GM23338 (cell line): ENCODE results near the gene HACE1. TPM values are rescaled to one million over a fixed set of nuclear protein-coding genes. Genes with fewer than 3 reads are reported as not detected.

Experiments used
- ATAC-seq: fragments of 200-7000 bp; cut with Tn5 transposase; 3 replicates; pipeline ENCODE4 v1.9.1; 2020
- DNase-seq: peaks from one replicate; pipeline ENCODE4 v3.0.0-alpha.2; 2015; ENCODE audit warnings: low spot score
- H2AFZ ChIP-seq: fragments of 200-600 bp; sonication (generic); 2 replicates; pipeline ENCODE4 v1.8.0; 2016; ENCODE audit warnings: antibody characterized with exemption, mild to moderate bottlenecking, moderate library complexity
- H3F3A ChIP-seq: fragments of 200-600 bp; sonication (generic); replicated peaks from 2 replicates; pipeline ENCODE4 v1.8.0; 2017; ENCODE audit warnings: antibody characterized with exemption, mixed run types, low read depth
- H3K27ac ChIP-seq: fragments of 200-600 bp; sonication (generic); 2 replicates; pipeline ENCODE4 v1.6.1; 2016; ENCODE audit warnings: low read depth
- H3K27me3 ChIP-seq: fragments of 200-600 bp; sonication (generic); 2 replicates; pipeline ENCODE4 v1.8.0; 2016; ENCODE audit warnings: mild to moderate bottlenecking, mixed run types, moderate library complexity; ENCODE audit not compliant: insufficient read depth
- H3K36me3 ChIP-seq: fragments of 200-600 bp; sonication (generic); 2 replicates; pipeline ENCODE4 v1.8.0; 2016; ENCODE audit warnings: mild to moderate bottlenecking; ENCODE audit not compliant: insufficient read depth
- H3K4me1 ChIP-seq: fragments of 200-600 bp; sonication (generic); 2 replicates; pipeline ENCODE4 v1.8.0; 2016; ENCODE audit warnings: mild to moderate bottlenecking, moderate library complexity; ENCODE audit not compliant: insufficient read depth
- H3K4me2 ChIP-seq: fragments of 200-600 bp; sonication (generic); 2 replicates; pipeline ENCODE4 v1.7.1; 2017; ENCODE audit warnings: mixed run types
- H3K4me3 ChIP-seq: fragments of 200-600 bp; sonication (generic); 2 replicates; pipeline ENCODE4 v1.6.1; 2016; ENCODE audit warnings: mixed run types
- H3K79me2 ChIP-seq: fragments of 200-600 bp; sonication (generic); replicated peaks from 2 replicates; pipeline ENCODE4 v1.8.0; 2017; ENCODE audit warnings: mild to moderate bottlenecking; ENCODE audit not compliant: insufficient read depth
- H3K9me2 ChIP-seq: fragments of 200-600 bp; sonication (generic); 2 replicates; pipeline ENCODE4 v1.8.0; 2017; ENCODE audit not compliant: insufficient read depth
- H4K20me1 ChIP-seq: fragments of 200-600 bp; sonication (generic); replicated peaks from 2 replicates; pipeline ENCODE4 v1.8.0; 2017; ENCODE audit warnings: mild to moderate bottlenecking; ENCODE audit not compliant: insufficient read depth
- H3K27ac Mint-ChIP-seq: 2 replicates; pipeline ENCODE4 v1.8.0; 2020; ENCODE audit warnings: inconsistent platforms, mild to moderate bottlenecking, moderate library complexity, mixed read lengths
- H3K27me3 Mint-ChIP-seq: 3 replicates; pipeline ENCODE4 v1.8.0; 2022; ENCODE audit warnings: low read depth, mild to moderate bottlenecking, moderate library complexity, mixed read lengths, inconsistent platforms; ENCODE audit not compliant: insufficient read depth, poor library complexity
- H3K36me3 Mint-ChIP-seq: 3 replicates; pipeline ENCODE4 v1.8.0; 2021; ENCODE audit warnings: low read depth, mild to moderate bottlenecking, inconsistent platforms, moderate library complexity, mixed read lengths
- H3K4me1 Mint-ChIP-seq: 3 replicates; pipeline ENCODE4 v1.8.0; 2020; ENCODE audit warnings: mild to moderate bottlenecking, inconsistent platforms, mixed read lengths
- H3K4me3 Mint-ChIP-seq: 3 replicates; pipeline ENCODE4 v1.8.0; 2021; ENCODE audit warnings: moderate library complexity, mild to moderate bottlenecking, inconsistent platforms, mixed read lengths
- H3K9me3 Mint-ChIP-seq: 3 replicates; pipeline ENCODE4 v1.8.0; 2020; ENCODE audit warnings: moderate library complexity, mild to moderate bottlenecking, inconsistent platforms, mixed read lengths
- CREB1 ChIP-seq: fragments of 250-450 bp; sonication (Bioruptor Pico); IDR thresholded peaks from 2 replicates; pipeline ENCODE4 v1.5.0; 2020; ENCODE audit warnings: low read depth, mild to moderate bottlenecking, moderate library complexity
- ETS1 ChIP-seq: IDR thresholded peaks from 2 replicates; pipeline ENCODE4 v1.6.1; 2016; ENCODE audit warnings: antibody characterized with exemption
- EZH2phosphoT487 ChIP-seq: fragments of 200-600 bp; sonication (generic); IDR thresholded peaks from one replicate; pipeline ENCODE4 v1.8.1; 2018; ENCODE audit warnings: antibody characterized with exemption; ENCODE audit not compliant: unreplicated experiment
- NANOG ChIP-seq: IDR thresholded peaks from 2 replicates; pipeline ENCODE4 v1.6.1; 2016; ENCODE audit warnings: antibody characterized with exemption, borderline replicate concordance
- REST ChIP-seq: IDR thresholded peaks from one replicate; pipeline ENCODE4 v1.6.1; 2018; ENCODE audit warnings: antibody characterized with exemption; ENCODE audit not compliant: unreplicated experiment
- STAT1 ChIP-seq: IDR thresholded peaks from one replicate; pipeline ENCODE4 v1.6.1; 2016; ENCODE audit warnings: antibody characterized with exemption; ENCODE audit not compliant: unreplicated experiment
- ZNF114 ChIP-seq: fragments of 250-450 bp; sonication (Bioruptor Pico); IDR thresholded peaks from 2 replicates; pipeline ENCODE4 v1.5.0; 2020; ENCODE audit warnings: mild to moderate bottlenecking, moderate library complexity
- ZNF331 ChIP-seq: fragments of 250-450 bp; sonication (Bioruptor Pico); IDR thresholded peaks from 2 replicates; pipeline ENCODE4 v1.5.0; 2020; ENCODE audit warnings: low read depth, mild to moderate bottlenecking, moderate library complexity
- ZNF462 ChIP-seq: fragments of 250-450 bp; sonication (Bioruptor Pico); IDR thresholded peaks from 2 replicates; pipeline ENCODE4 v1.5.0; 2020; ENCODE audit warnings: mild to moderate bottlenecking, moderate library complexity
- polyA plus RNA-seq: library from polyadenylated mRNA; unstranded; fragments of >200 nt; fragmentation: Nextera tagmentation; extraction: Ambion mirVana; gene quantifications from 2 replicates; pipeline ENCODE4 v1.2.1, GENCODE V29; 2016
- total RNA-seq: library from RNA; depleted of rRNA; stranded (reverse); fragments of >200 nt; shearing (Covaris generic); gene quantifications from 2 replicates; pipeline ENCODE4 v1.2.3, GENCODE V29; 2014

Gene HACE1
- total and polyA plus RNA-seq, 2 experiments from 2014 or later = 8.6 to 28.7 TPM

GRCh38 chr6:104704191-104704590, 155.5 kb downstream of the HACE1 start (continued):
- TF ChIP-seq ZNF462 (CRISPR knock-in tag) (no peak), NANOG (no peak)

- H3K4me2 ChIP-seq = no peak overlapping the region
- H3K4me3 Mint-ChIP-seq = no peak overlapping the region
- no peak overlapping the region for H2AFZ ChIP-seq
- no peaks in the 10 kb centered on the region for H3K36me3 ChIP-seq
- no peak overlapping the region for H3K27ac ChIP-seq
- no peaks in the 10 kb centered on the region for H3K79me2 ChIP-seq
- no peaks in the 10 kb centered on the region for H3K4me1 ChIP-seq
- no peak overlapping the region for H3K27ac Mint-ChIP-seq
- no peaks in the 10 kb centered on the region for H3K27me3 ChIP-seq
- H3K27me3 Mint-ChIP-seq = peaks cover 2% of the 10 kb centered on the region
- no peaks in the 10 kb centered on the region for H4K20me1 ChIP-seq
- H3K36me3 Mint-ChIP-seq = no peaks in the 10 kb centered on the region
- H3K4me3 ChIP-seq = no peak overlapping the region
- ATAC-seq (no peak), DNase-seq (no peak)
- no peaks in the 10 kb centered on the region for H3K9me2 ChIP-seq
- peaks cover 25% of the 10 kb centered on the region; the same call in 2 of the 3 replicates for H3K4me1 Mint-ChIP-seq
- no peaks in the 10 kb centered on the region for H3K9me3 Mint-ChIP-seq
- H3F3A ChIP-seq = no peaks in the 10 kb centered on the region
- no peak for TF ChIP-seq ZNF331 (CRISPR knock-in tag)
- no peak for TF ChIP-seq STAT1
- TF ChIP-seq EZH2phosphoT487 = no peak
- TF ChIP-seq ETS1 = no peak
- TF ChIP-seq ZNF114 (CRISPR knock-in tag) = no peak
- TF ChIP-seq NANOG = no peak
- TF ChIP-seq CREB1 (CRISPR knock-in tag) = no peak
- no peak for TF ChIP-seq REST
Observed at GRCh38 chr6:104702126-104702841, 157.4 kb downstream of the HACE1 start.
